HEK293T (cell line): ENCODE measurements around the gene NME3.
"Not testable (repeated sequence)": the region's sequence is repeated elsewhere in the genome, so short reads cannot be mapped to it uniquely, and the experiment has no call there.

Experiments used
- BHLHE40 ChIP-seq: fragments of 450-650 bp; IDR thresholded peaks from 2 replicates; pipeline ENCODE4 v1.6.1; 2016; ENCODE audit warnings: mild to moderate bottlenecking, moderate library complexity, borderline replicate concordance
- FOXA1 ChIP-seq: fragments of 450-650 bp; IDR thresholded peaks from 2 replicates; pipeline ENCODE4 v1.6.1; 2016; ENCODE audit warnings: mild to moderate bottlenecking
- FOXK2 ChIP-seq: fragments of 450-650 bp; IDR thresholded peaks from 2 replicates; pipeline ENCODE4 v1.6.1; 2016; ENCODE audit warnings: mild to moderate bottlenecking
- FOXM1 ChIP-seq: fragments of 450-650 bp; IDR thresholded peaks from 2 replicates; pipeline ENCODE4 v1.6.1; 2017; ENCODE audit warnings: mild to moderate bottlenecking, borderline replicate concordance
- HDGF ChIP-seq: fragments of 450-650 bp; IDR thresholded peaks from 2 replicates; pipeline ENCODE4 v1.6.1; 2017; ENCODE audit warnings: antibody characterized with exemption, borderline replicate concordance
- LEF1 ChIP-seq: fragments of 450-650 bp; IDR thresholded peaks from 2 replicates; pipeline ENCODE4 v1.6.1; 2017; ENCODE audit warnings: mild to moderate bottlenecking, borderline replicate concordance
- NFRKB ChIP-seq: fragments of 450-650 bp; IDR thresholded peaks from 2 replicates; pipeline ENCODE4 v1.6.1; 2016; ENCODE audit warnings: mild to moderate bottlenecking, moderate library complexity
- PKNOX1 ChIP-seq: fragments of 450-650 bp; IDR thresholded peaks from 2 replicates; pipeline ENCODE4 v1.6.1; 2016
- SP1 ChIP-seq: fragments of 450-650 bp; IDR thresholded peaks from 2 replicates; pipeline ENCODE4 v1.6.1; 2017

- not testable (repeated sequence) for TF ChIP-seq SP1, PKNOX1, BHLHE40, FOXM1, LEF1, NFRKB, FOXK2, HDGF, FOXA1
Observed at GRCh38 chr16:1732551-1732987, 38.8 kb downstream of the NME3 start.
